IMR-90 (cell line): ENCODE data around the gene ATP5ME. TPM values are rescaled to one million over a fixed set of nuclear protein-coding genes. Genes with fewer than 3 reads are reported as not detected.

Source experiments
- ATAC-seq: fragments of 200-7000 bp; cut with Tn5 transposase; 2 replicates; pipeline ENCODE4 v1.9.1; 2020; ENCODE audit warnings: low read depth, mild to moderate bottlenecking, moderate library complexity
- BruUV-seq: library from RNA; stranded (reverse); fragments of 400-500 nt; replicated peaks from 2 replicates; lab custom pipeline; 2021; lab: Mats Ljungman, UMichigan
- CTCF ChIA-PET: fragments of 300-600 bp; formaldehyde crosslinking; extraction: SDS; loops from one replicate; lab custom pipeline; 2021; ENCODE audit warnings: antibody characterized with exemption; lab: Yijun Ruan, JAX
- POLR2A ChIA-PET: fragments of 300-600 bp; sonication (Branson Sonifier 250); formaldehyde crosslinking; loops from one replicate; lab custom pipeline; 2022; ENCODE audit warnings: antibody characterized with exemption; ENCODE audit not compliant: unreplicated experiment; lab: Charles Lee
- DNase-seq: peaks from one replicate; pipeline ENCODE4 v3.0.0; 2013
- H2AFZ ChIP-seq: replicated peaks from 2 replicates; pipeline ENCODE3; 2013; ENCODE audit warnings: low read length, mild to moderate bottlenecking; ENCODE audit not compliant: poor library complexity
- H2AK5ac ChIP-seq: 2 replicates; pipeline ENCODE4 v1.6.1; 2013; ENCODE audit warnings: low read depth, low read length, inconsistent platforms
- H2AK9ac ChIP-seq: replicated peaks from 2 replicates; pipeline ENCODE3; 2013; ENCODE audit warnings: mild to moderate bottlenecking, low read depth, low read length, moderate library complexity; ENCODE audit not compliant: poor library complexity
- H2BK120ac ChIP-seq: 2 replicates; pipeline ENCODE4 v1.6.1; 2013; ENCODE audit warnings: low read depth, low read length, inconsistent platforms
- H2BK15ac ChIP-seq: 3 replicates; pipeline ENCODE4 v1.6.1; 2013; ENCODE audit warnings: low read depth, low read length, inconsistent platforms
- H2BK20ac ChIP-seq: 2 replicates; pipeline ENCODE4 v1.6.1; 2013; ENCODE audit warnings: low read depth, mild to moderate bottlenecking, inconsistent platforms, low read length, moderate library complexity
- H2BK5ac ChIP-seq: 2 replicates; pipeline ENCODE4 v1.6.1; 2013; ENCODE audit warnings: mild to moderate bottlenecking, low read depth, low read length, inconsistent platforms; ENCODE audit not compliant: poor library complexity, severe bottlenecking
- H3K14ac ChIP-seq: replicated peaks from 2 replicates; pipeline ENCODE4 v1.6.1; 2013; ENCODE audit warnings: low read depth, low read length, inconsistent platforms
- H3K18ac ChIP-seq: 2 replicates; pipeline ENCODE4 v1.6.1; 2013; ENCODE audit warnings: low read depth, low read length, control low read depth
- H3K23ac ChIP-seq: 2 replicates; pipeline ENCODE4 v1.6.1; 2013; ENCODE audit warnings: low read depth, low read length, inconsistent platforms
- H3K27ac ChIP-seq: 2 replicates; pipeline ENCODE4 v1.5.1; 2013; ENCODE audit warnings: mild to moderate bottlenecking, control low read depth, low read length; ENCODE audit not compliant: insufficient read depth
- H3K27me3 ChIP-seq: 2 replicates; pipeline ENCODE4 v1.6.1; 2013; ENCODE audit warnings: low read length; ENCODE audit not compliant: control insufficient read depth, insufficient read depth
- H3K36me3 ChIP-seq: 2 replicates; pipeline ENCODE4 v1.6.1; 2013; ENCODE audit warnings: low read length, mixed read lengths; ENCODE audit not compliant: control insufficient read depth, insufficient read depth
- H3K4ac ChIP-seq: 2 replicates; pipeline ENCODE4 v1.6.1; 2013; ENCODE audit warnings: low read depth, low read length, inconsistent platforms
- H3K4me1 ChIP-seq: 2 replicates; pipeline ENCODE4 v1.6.1; 2013; ENCODE audit warnings: low read length, mixed read lengths; ENCODE audit not compliant: control insufficient read depth, insufficient read depth
- H3K4me2 ChIP-seq: 2 replicates; pipeline ENCODE4 v1.6.1; 2013; ENCODE audit warnings: low read depth, mild to moderate bottlenecking, control low read depth, low read length, moderate library complexity
- H3K4me3 ChIP-seq: 2 replicates; pipeline ENCODE4 v1.5.1; 2013; ENCODE audit warnings: low read depth, mild to moderate bottlenecking, control low read depth, low read length, moderate library complexity; ENCODE audit not compliant: insufficient read depth
- H3K56ac ChIP-seq: 2 replicates; pipeline ENCODE4 v1.6.1; 2013; ENCODE audit warnings: low read length, inconsistent platforms; ENCODE audit not compliant: insufficient read depth; ENCODE audit errors: extremely low read depth
- H3K79me1 ChIP-seq, 2 experiments: 2 replicates each; pipeline ENCODE4 v1.6.1; 2013; ENCODE audit warnings: low read length in 2 of 2, inconsistent platforms in 1 of 2, low read depth in 1 of 2
- H3K9ac ChIP-seq: 2 replicates; pipeline ENCODE4 v1.6.1; 2013; ENCODE audit warnings: low read depth, low read length, control low read depth
- H3K9me1 ChIP-seq: 2 replicates; pipeline ENCODE4 v1.6.1; 2013; ENCODE audit warnings: low read length, inconsistent platforms; ENCODE audit not compliant: insufficient read depth
- H3K9me3 ChIP-seq: 2 replicates; pipeline ENCODE4 v1.6.1; 2013; ENCODE audit warnings: low read length; ENCODE audit not compliant: control insufficient read depth, insufficient read depth
- H4K20me1 ChIP-seq: 2 replicates; pipeline ENCODE4 v1.6.1; 2013; ENCODE audit warnings: low read length, inconsistent platforms; ENCODE audit not compliant: insufficient read depth
- H4K5ac ChIP-seq: 2 replicates; pipeline ENCODE4 v1.6.1; 2013; ENCODE audit warnings: mild to moderate bottlenecking, low read depth, low read length, control low read depth
- H4K8ac ChIP-seq, 2 experiments: 2 replicates each; pipeline ENCODE4 v1.6.1; 2013; ENCODE audit warnings: low read depth in 2 of 2, low read length in 2 of 2, control low read depth in 1 of 2, inconsistent platforms in 1 of 2
- H4K91ac ChIP-seq: 2 replicates; pipeline ENCODE4 v1.6.1; 2013; ENCODE audit warnings: low read depth, low read length, inconsistent platforms; ENCODE audit not compliant: insufficient read depth
- BHLHE40 ChIP-seq: fragments of 150-350 bp; IDR thresholded peaks from 2 replicates; pipeline ENCODE4 v1.6.1; 2016; ENCODE audit warnings: mild to moderate bottlenecking, low read depth, low read length
- CEBPB ChIP-seq: IDR thresholded peaks from 2 replicates; pipeline ENCODE4 v1.6.1; 2012; ENCODE audit warnings: low read depth, low read length, improper control_type of control experiment
- CHD1 ChIP-seq: IDR thresholded peaks from 2 replicates; pipeline ENCODE4 v1.6.1; 2012; ENCODE audit warnings: low read depth, low read length, improper control_type of control experiment
- FOS ChIP-seq: fragments of 150-350 bp; IDR thresholded peaks from 2 replicates; pipeline ENCODE4 v1.6.1; 2016; ENCODE audit warnings: low read depth, low read length
- MAFK ChIP-seq: IDR thresholded peaks from 2 replicates; pipeline ENCODE4 v1.6.1; 2012; ENCODE audit warnings: low read depth, low read length, improper control_type of control experiment
- MAZ ChIP-seq: IDR thresholded peaks from 2 replicates; pipeline ENCODE4 v1.6.1; 2012; ENCODE audit warnings: low read depth, mild to moderate bottlenecking, low read length, improper control_type of control experiment, moderate library complexity, borderline replicate concordance
- MXI1 ChIP-seq: IDR thresholded peaks from 2 replicates; pipeline ENCODE4 v1.6.1; 2012; ENCODE audit warnings: low read depth, mild to moderate bottlenecking, low read length, moderate library complexity, borderline replicate concordance
- NFE2L2 ChIP-seq: fragments of 150-350 bp; IDR thresholded peaks from 2 replicates; pipeline ENCODE4 v1.6.1; 2016; ENCODE audit warnings: low read depth, mild to moderate bottlenecking, low read length
- POLR2A ChIP-seq: IDR thresholded peaks from 2 replicates; pipeline ENCODE4 v1.6.1; 2012; ENCODE audit warnings: mild to moderate bottlenecking, low read depth, low read length
- RAD21 ChIP-seq: IDR thresholded peaks from 2 replicates; pipeline ENCODE4 v1.6.1; 2012; ENCODE audit warnings: low read length, improper control_type of control experiment
- RCOR1 ChIP-seq: IDR thresholded peaks from 2 replicates; pipeline ENCODE4 v1.6.1; 2012; ENCODE audit warnings: mild to moderate bottlenecking, low read length, improper control_type of control experiment; ENCODE audit not compliant: insufficient replicate concordance
- RFX5 ChIP-seq: IDR thresholded peaks from 2 replicates; pipeline ENCODE4 v1.8.0; 2012; ENCODE audit warnings: low read depth, mild to moderate bottlenecking, low read length, moderate library complexity
- SMC3 ChIP-seq: fragments of 150-350 bp; IDR thresholded peaks from 2 replicates; pipeline ENCODE4 v1.6.1; 2016; ENCODE audit warnings: low read depth, mild to moderate bottlenecking, antibody characterized with exemption, low read length, moderate library complexity
- WGBS, 2 experiments: methylation state at CpG; one replicate each; pipeline versions ENCODE4 v1.1.5 to v1.1.7; 2013; ENCODE audit warnings: missing lambda C conversion rate in 2 of 2; ENCODE audit not compliant: insufficient read length in 1 of 2; ENCODE audit errors: extremely low coverage in 2 of 2; 5-methylcytosine and 5-hydroxymethylcytosine counted together
- dilution Hi-C: fragments of 300-500 bp; cut with HindIII; formaldehyde crosslinking; loops from one replicate; pipeline ENCODE4 v1.14.3; 2018; ENCODE audit warnings: low sequenced_read_pairs; ENCODE audit not compliant: unreplicated experiment
- in situ Hi-C: fragments of 300-500 bp; cut with MboI; formaldehyde crosslinking; loops from 3 replicates; pipeline ENCODE4 v1.14.3; 2019; ENCODE audit warnings: low sequenced_read_pairs, inconsistent platforms, mixed read lengths
- intact Hi-C: fragments of 100-400 bp; cut with micrococcal nuclease; formaldehyde crosslinking; loops from 2 replicates; pipeline ENCODE4 v1.10.0; 2022
- polyA plus RNA-seq, 3 experiments: library from polyadenylated mRNA; depleted of rRNA; stranded (reverse); fragments of >200 nt; gene quantifications; 2 replicates each; pipeline ENCODE4 v1.2.3, GENCODE V29; 2012; ENCODE audit warnings: low replicate concordance in 1 of 3
- total RNA-seq: library from RNA; depleted of rRNA; stranded (reverse); fragments of >200 nt; gene quantifications from 2 replicates; pipeline ENCODE4 v1.2.3, GENCODE V29; 2012
- TF ChIP-seq, protein P1 (sequence below): fragments of 150-350 bp; IDR thresholded peaks from 2 replicates; pipeline ENCODE4 v1.6.1; 2017; ENCODE audit warnings: mild to moderate bottlenecking, antibody characterized with exemption, low read length, low read depth
- TF ChIP-seq, protein P2 (sequence below): fragments of 150-350 bp; IDR thresholded peaks from 2 replicates; pipeline ENCODE4 v1.6.1; 2016; ENCODE audit warnings: low read depth, mild to moderate bottlenecking, low read length, moderate library complexity, borderline replicate concordance
- TF ChIP-seq, protein P3 (sequence below): conservative IDR thresholded peaks from 2 replicates; pipeline ENCODE4 v1.5.1; 2012; ENCODE audit warnings: mild to moderate bottlenecking, low read depth, low read length, improper control_type of control experiment

ATP5ME gene
- total and polyA plus RNA-seq, 2 of the 4 experiments (the other 2 are of a cell fraction): 39.3 to 603 TPM

DNA sequence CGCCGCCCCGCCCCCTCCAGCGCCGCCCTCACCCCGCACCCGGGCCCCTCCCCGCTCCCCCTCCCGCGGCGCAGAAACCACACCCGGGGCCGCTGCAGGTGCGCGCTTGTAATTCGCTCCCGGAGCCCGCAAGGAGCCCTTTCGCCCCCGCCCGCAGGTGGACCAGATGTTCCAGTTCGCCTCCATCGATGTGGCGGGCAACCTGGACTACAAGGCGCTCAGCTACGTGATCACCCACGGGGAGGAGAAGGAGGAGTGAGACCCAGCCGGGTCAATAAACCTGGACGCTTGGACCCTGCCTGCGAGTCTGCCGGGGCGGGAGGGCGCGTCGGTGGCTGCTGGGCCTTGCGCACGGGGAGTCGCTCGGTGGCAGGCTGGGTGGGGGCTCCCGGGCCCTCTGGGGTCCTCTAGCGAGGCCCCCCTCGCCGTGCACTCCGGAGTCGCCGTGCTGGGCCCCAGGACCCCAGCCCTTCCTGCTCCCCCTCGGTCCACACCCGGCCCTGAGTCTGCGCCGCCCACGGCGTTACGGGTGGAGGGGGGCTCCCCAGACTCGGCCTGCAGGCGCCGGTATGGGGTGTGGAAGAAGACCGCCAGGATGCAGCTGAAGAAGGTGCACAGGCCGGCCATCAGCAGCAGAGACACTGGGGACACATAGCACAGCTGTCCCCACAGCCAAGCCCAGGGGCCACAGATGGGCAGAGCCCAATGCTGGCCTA, 7.8 kb upstream of the ATP5ME start:
- intact Hi-C loops: no loop called here
- no peak for TF ChIP-seq RFX5
- TF ChIP-seq POLR2A: no peak
- TF ChIP-seq CHD1: no peak
- TF ChIP-seq MXI1: no peak
- no peak for TF ChIP-seq BHLHE40
- TF ChIP-seq FOS: no peak
- TF ChIP-seq, protein P1, sequence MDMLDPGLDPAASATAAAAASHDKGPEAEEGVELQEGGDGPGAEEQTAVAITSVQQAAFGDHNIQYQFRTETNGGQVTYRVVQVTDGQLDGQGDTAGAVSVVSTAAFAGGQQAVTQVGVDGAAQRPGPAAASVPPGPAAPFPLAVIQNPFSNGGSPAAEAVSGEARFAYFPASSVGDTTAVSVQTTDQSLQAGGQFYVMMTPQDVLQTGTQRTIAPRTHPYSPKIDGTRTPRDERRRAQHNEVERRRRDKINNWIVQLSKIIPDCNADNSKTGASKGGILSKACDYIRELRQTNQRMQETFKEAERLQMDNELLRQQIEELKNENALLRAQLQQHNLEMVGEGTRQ: no peak
- TF ChIP-seq, protein P2, sequence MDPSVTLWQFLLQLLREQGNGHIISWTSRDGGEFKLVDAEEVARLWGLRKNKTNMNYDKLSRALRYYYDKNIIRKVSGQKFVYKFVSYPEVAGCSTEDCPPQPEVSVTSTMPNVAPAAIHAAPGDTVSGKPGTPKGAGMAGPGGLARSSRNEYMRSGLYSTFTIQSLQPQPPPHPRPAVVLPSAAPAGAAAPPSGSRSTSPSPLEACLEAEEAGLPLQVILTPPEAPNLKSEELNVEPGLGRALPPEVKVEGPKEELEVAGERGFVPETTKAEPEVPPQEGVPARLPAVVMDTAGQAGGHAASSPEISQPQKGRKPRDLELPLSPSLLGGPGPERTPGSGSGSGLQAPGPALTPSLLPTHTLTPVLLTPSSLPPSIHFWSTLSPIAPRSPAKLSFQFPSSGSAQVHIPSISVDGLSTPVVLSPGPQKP: no peak
- TF ChIP-seq, protein P3, sequence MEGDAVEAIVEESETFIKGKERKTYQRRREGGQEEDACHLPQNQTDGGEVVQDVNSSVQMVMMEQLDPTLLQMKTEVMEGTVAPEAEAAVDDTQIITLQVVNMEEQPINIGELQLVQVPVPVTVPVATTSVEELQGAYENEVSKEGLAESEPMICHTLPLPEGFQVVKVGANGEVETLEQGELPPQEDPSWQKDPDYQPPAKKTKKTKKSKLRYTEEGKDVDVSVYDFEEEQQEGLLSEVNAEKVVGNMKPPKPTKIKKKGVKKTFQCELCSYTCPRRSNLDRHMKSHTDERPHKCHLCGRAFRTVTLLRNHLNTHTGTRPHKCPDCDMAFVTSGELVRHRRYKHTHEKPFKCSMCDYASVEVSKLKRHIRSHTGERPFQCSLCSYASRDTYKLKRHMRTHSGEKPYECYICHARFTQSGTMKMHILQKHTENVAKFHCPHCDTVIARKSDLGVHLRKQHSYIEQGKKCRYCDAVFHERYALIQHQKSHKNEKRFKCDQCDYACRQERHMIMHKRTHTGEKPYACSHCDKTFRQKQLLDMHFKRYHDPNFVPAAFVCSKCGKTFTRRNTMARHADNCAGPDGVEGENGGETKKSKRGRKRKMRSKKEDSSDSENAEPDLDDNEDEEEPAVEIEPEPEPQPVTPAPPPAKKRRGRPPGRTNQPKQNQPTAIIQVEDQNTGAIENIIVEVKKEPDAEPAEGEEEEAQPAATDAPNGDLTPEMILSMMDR: no peak
- TF ChIP-seq SMC3: no peak
- no peak for TF ChIP-seq RCOR1
- no peak for TF ChIP-seq MAFK
- TF ChIP-seq CEBPB: no peak
- no peak for TF ChIP-seq RAD21
- TF ChIP-seq MAZ: no peak
- TF ChIP-seq NFE2L2: no peak
- Histone ChIP-seq H2AK5ac (no peak overlapping the region), H2AK9ac (no peak overlapping the region), H3K79me1 (no peaks in the 10 kb centered on the region), H3K18ac (no peak overlapping the region), H3K4ac (no peak overlapping the region), H3K9me1 (peaks cover under 1% of the 10 kb centered on the region; the same call in 1 of the 2 replicates), H3K36me3 (no peaks in the 10 kb centered on the region), H3K4me1 (peaks cover 4% of the 10 kb centered on the region), H3K14ac (no peak overlapping the region), H3K4me2 (no peak overlapping the region), H3K9ac (no peak overlapping the region), H3K27ac (no peak overlapping the region), H2BK15ac (no peak overlapping the region), H2BK5ac (no peak overlapping the region), H4K91ac (no peak overlapping the region), H3K23ac (no peak overlapping the region), H4K5ac (no peak overlapping the region), H2AFZ (no peak overlapping the region), H3K9me3 (no peaks in the 10 kb centered on the region), H3K27me3 (no peaks in the 10 kb centered on the region), H4K8ac (no peak overlapping the region), H3K4me3 (no peak overlapping the region), H4K20me1 (no peaks in the 10 kb centered on the region), H2BK120ac (no peak overlapping the region), H3K56ac (no peak overlapping the region), H2BK20ac (no peak overlapping the region)
- DNase-seq: no peak
- ATAC-seq: no peak
- no TSS peak for BruUV-seq
- dilution Hi-C loops: no loop called here
- POLR2A ChIA-PET: no interaction called here
- in situ Hi-C loops: no loop called here
- CTCF ChIA-PET: no interaction called here
- WGBS, 2 experiments: 97% methylated on average over 19 of the region's 58 CpGs; no CpG with 5 or more reads in 1 of the 2 experiments
